GM21447 (cell line): ENCODE results near the gene PDGFA.

Experiments
- ATAC-seq: cut with Tn5 transposase; IDR thresholded peaks from one replicate; pipeline ENCODE4 v1.9.1; 2021; ENCODE audit not compliant: unreplicated experiment

Gene PDGFA

DNA sequence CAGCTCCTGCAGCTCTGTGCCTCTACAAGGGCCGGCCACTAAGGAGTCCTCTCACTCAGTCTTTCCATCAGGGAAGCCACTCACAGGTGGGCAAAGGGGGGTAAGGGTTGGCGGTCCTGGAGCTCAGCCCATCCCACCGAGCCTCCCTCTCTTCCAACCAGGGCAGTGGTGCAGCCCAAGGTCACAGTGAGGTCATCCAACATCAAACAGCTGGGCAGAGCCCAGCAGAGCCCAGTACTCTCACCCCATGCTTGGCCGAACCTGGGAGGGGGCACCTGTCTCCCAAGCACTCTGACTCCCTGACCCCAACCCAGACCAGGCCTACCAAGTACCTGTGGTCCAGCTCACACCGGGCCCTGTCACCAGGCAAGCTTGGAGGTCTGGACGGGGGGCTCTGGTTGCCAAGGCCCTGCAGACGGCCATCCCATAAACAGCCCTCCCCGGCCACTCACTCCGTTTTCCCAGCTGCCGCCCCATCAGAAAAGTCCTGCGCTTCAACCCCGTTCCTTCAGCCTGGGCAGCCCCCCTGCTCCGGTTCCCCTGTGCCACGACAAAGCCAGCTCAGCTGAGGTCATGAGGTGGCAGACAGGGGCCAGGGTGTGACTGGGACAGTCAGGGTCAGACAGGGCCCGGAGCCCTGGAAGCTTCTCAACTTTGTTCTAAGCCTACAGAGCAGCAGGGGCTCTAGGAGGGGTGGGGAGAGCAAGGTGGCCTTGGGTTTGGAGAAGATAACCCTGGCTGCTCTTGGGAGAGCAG, 27.5 kb downstream of the PDGFA start:
- no peak for ATAC-seq

DNA sequence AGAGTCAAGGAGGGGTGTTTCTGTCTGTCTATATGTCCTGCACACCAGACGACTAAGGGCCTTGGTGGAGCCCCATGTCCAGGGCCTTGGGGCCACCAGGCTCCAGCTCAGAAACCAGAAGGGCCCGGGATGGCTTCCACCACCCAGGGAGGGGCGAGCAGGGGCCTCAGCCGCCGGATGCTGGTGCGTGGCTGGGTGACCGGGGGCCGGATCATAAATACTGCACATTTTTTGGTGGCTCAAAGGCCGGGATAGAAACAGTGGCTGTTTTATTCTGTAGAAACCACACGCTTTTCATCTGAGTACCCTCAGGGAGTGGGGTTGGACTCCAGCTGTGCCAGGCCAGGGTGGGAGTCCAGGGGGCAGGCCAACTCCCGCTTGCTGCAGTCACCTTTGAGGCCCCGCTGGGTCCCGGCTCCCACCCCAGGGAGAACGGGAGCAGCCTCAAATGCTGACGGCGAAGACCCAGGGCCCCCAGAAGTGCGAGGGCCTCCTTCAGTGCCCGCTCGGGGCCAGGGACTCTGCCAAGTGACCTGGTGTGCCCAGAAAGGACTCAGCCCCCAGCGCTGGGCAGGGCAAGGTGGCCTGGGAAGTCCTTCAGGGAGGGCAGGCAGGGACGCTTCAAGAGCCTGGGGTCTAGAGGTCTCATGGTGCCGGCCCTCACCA, 28.2 kb downstream of the PDGFA start:
- no peak for ATAC-seq

DNA sequence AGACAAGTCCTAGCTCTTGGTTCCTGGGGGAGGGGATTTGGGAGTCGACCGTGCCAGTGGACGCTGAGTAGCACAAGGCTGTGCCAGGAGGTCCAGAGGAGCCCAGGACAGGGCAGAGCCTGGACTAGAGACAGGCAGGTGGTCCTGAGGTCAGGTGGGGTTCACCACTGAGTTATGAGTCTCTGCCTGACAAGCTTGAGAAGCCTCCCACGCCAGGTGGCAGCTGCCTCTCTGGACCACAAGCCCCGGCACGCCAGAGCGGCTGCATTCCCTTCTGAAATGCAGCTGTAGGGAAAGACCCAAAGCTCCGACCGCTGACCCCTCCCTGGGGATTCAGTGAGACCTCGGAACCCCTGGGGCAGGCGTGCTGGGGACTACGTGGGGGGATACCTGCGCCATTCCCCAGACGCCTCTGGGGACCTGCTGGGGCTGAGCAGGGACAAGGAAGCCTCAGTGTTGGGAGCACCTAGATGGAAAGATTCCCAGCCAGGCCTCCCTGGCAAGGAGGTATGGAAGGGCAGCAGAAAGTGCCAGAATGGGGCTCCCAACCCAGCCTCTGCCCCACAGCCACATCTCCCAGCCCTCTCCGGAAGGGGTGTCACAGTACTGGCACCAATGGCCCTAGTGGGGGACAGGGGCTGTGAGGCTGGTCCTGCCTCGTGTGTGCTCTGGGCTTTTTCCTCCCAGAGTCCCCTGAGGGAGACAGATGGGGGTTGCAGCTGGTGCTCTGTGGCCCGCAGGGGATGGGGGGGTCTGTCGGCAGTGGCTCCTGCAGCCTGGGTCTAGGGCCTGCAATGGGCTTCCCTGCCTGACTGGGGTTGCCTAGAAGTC, 29.0 kb downstream of the PDGFA start:
- ATAC-seq = no peak

DNA sequence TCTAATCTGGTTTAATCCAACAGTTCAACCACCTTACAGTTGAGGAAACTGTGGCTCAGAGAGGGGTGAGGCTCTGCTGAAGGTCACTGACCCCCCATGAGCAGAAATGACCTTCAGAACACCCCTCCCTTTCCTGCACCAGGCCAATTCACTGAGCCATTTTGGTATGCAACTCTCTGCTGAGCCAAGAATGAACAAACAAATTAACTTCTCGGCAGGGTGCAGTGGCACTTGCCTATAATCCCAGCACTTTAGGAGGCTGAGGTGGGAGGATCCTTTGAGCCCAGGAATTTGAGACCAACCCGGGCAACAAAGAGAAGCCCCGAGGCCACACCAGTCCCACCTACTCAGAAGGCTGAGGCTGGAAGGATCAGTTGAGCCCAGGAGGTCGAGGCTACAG, 29.8 kb downstream of the PDGFA start:
- ATAC-seq = no peak

DNA sequence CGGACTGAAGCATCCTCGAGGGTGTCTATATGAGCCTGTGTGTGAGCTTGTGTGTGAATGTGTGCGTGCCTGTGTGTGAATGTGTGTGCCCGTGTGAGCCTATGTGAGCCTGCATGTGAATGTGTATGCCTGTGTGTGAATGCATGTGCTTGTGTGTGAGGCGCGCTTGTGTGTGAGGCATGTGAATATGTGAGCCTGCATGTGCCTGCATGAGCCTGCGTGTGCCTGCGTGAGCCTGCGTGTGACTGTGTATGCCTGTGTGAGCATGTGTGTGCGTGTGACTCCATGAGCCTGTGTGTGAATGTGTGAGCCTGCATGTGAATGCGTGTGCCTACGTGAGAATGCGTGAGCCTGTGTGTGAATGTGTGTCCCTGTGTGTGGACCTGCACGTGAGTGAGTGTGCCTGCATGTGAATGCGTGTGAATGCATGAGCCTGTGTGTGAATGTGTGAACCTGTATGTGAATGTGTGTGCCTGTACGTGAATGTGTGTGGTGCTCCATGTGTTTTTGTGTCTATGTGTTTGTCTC, 33.4 kb downstream of the PDGFA start:
- ATAC-seq = no peak

DNA sequence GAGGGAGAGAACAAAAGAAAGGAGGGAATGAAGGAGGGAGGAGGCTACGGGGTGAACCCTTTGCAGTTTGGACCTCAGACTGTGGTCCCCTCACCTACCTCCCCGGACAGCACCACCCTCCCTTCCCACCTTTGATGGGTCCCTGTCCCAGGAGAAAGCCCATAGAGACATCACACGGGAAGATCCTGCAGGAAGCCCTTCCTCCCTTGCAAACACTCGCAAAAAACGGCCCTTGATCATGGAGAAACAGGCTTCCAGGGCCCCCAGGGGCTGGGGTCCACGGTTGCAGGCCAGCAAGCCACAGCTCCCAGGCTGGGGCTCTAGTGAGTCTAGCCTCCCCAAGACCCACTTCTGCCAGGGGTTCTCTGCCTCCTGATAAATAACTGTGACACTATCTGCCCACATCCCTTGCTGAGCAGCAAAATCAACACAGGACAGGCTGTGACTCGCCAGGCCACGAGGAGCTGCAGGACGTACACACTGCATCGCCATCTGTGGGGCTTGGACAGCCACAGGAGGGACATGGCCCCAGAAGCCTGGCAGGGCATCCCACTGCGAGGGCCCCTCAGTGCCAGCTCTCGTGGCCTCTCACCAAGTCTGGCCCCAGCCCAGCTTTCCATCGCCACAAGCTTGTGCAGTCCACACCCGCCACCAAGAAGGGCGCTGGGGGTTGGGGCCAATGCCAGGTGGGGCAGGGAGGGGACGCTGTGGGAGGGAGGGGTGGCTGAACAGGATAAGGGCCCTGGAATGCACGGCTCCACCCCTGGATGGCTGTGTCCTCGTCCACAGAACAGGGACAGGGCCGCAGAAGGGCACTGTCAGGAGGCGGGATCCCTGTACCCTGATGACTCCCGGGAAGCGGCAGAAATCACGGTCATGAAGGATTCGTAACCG, 34.2 kb downstream of the PDGFA start:
- ATAC-seq = no peak

DNA sequence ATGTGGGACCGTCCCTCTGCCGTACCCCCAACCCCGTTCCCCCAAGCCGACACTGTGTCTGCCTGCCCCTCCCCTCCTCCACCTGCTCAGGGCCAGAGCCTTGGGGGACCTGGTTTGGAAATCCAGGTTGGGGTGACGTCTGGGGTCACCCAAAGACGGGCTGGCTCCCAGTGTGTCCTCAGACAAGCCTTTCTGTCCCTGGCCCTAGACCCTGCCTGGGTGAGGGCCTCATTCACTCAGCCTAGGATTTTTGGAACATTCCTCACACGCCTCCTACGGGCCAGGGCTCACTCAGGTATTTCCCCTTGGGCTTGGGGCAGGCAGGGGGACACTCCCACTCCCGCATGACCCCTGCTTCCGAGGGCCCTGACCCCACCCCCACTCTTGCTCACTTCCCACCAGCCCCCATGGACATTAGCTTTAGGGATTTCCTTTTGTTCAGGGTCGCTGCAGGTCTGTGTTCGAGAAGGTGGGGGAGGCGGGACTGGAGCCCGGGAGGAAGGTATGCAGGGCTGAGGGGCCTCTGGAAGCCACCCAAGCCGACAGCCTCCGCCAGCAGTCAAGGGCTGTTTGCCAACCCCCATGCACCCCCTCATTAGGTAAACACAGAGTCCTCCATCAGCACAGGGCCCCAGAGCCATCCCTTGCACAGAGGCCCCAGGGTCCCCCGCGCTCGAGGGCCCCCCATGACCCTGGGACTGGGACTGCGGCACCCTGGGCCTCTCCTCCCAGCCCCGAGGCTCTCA, 35.1 kb downstream of the PDGFA start:
- no peak for ATAC-seq

DNA sequence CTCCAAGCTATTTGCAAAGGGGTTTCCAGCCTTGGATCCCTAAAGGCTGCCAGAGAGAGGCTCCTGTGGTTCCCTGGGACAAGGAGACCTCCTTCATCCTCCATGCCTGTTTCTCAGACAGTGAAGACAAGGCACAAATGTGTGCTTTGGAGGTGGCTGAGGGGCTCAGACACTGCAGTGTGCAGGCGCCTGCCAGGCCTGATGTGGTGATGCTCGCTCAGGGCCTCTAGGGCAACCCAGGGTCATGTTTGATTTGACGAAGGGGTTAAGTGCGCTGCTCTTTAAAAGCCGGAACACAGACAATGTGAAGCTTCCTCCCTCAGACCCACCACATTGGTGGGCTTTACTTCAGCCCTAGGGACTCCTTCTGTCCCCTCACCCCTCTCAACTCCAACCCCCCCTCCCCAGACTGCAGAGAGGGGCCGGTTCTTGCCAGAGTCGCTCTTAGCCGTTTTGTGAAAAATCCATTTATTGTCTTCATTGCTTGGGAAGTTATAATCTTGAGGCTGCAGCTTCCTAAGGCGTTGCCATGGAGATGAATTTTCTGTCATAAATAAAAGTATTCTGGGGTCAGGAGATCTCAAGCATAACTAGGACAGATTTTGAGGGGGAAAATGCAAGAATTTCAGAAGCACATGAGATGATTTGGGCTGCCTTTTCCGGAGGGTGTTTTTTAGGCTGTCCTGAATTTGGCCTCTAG, 35.8 kb downstream of the PDGFA start:
- no peak for ATAC-seq

DNA sequence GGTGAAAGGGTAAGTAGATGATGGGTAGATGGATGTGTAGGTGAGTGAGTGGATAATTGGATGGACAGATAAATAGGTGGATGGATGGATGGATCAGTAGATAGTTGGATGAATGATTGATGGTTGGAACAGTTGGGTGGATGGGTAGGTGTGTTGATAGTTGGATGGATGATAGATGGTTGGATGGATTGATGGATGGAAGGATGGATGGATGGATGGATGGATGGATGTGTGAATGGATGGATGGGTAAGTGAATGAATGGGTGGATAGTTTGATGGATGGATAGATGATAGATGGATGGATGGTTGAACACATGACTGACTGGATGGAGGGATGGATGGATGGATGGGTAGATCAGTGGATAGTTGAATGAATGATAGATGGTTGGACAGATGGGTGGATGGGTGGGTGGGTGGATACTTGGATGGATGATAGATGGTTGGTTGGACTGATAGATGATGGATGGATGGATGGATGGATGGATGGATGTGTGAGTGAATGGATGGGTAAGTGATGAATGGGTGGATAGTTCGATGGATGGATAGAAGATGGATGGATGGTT, 37.0 kb downstream of the PDGFA start:
- ATAC-seq = no peak

DNA sequence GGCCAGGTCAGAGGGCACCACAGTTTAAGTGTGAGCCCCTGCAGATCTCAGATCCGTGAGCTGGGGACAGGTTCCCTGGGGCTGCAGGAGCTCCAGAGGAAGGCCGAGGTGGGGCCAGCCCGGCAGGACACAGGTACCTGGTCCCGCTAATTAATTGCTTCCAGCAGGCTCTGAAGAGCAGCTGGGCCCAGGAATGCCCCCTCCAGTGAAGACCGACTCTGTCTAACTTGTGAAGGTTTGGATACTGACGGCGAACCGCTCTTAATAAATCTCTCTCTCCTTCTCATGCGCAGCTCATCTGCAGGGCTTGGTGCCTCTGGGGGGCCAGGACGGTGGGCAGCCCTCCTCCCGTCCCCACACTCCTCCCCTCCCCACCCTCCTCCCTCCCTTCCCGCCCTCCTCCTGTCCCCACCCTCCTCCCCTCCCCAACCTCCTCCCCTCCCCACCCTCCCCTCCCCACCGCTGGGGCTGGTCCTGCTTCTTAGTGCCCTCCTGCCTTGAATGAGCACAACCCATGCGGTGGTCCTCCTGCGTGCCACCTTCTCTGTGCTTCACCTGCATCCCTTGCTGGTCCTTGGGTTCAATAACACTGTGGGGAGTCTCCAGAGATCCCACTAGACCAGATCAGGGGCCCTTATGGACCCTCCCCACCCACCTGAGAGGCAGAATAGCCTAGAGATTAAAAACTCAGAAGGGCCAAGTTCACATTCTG, 38.3 kb downstream of the PDGFA start:
- no peak for ATAC-seq

DNA sequence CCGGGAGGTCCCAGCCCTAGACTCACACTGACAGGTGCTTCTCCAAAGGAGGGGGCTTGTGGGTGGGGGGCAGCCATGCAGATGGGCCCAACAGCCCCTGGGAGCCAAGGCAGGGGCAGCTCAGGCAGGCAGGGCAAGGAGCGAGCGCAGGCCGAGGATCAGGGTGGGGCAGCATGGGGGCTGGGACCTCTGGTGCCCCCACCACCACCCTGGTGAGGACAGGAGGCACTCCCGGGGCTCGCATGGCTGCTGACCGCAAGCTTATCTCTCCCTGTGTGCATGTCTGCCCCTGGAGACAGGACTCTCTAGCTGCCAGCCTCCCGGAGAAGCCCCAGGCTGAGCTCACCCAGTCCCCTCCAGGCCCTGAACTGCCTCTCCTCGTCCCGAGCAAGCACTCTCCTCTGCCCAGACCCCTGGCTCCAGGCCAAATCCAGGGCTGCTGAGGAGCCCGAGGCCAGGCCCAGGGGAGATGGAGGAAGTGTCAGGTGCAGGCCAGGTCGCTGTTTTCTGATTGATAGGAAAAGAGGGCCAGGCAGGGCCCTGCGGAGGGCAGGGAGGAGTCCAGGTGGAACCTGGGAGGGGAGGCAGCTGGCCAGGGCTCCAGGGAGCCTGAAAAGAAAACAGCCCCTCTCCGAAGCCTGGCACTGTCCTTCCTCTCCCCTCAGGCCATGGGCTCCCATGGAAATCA, 39.0 kb downstream of the PDGFA start:
- no peak for ATAC-seq

DNA sequence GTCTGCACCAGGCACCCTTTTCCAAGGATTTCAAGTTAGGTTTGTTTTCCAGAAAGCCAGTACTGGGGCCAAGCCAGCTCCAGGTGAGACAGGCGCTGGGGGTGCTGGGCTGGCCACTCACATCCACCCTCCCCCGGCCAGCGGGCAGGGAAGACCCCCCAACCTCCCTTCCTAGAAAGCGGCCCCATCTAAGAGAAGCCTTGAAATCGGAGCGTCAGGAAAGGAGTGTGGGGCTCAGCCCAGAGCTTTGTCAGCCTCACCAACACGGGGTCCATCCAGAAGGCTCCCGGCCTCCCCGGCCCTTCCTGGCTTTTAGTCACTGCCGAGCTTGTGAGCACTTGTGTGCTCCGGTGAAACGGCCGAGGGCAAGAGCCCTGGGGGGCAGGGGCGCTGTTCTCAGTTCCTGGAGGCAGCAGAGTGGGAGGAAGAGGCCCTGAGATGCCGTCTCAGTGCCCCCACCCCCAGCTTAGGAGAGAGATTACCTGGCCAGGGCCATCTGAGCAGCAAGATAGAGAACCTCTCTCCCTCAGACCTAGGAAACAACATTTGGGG, 39.6 kb downstream of the PDGFA start:
- no peak for ATAC-seq

DNA sequence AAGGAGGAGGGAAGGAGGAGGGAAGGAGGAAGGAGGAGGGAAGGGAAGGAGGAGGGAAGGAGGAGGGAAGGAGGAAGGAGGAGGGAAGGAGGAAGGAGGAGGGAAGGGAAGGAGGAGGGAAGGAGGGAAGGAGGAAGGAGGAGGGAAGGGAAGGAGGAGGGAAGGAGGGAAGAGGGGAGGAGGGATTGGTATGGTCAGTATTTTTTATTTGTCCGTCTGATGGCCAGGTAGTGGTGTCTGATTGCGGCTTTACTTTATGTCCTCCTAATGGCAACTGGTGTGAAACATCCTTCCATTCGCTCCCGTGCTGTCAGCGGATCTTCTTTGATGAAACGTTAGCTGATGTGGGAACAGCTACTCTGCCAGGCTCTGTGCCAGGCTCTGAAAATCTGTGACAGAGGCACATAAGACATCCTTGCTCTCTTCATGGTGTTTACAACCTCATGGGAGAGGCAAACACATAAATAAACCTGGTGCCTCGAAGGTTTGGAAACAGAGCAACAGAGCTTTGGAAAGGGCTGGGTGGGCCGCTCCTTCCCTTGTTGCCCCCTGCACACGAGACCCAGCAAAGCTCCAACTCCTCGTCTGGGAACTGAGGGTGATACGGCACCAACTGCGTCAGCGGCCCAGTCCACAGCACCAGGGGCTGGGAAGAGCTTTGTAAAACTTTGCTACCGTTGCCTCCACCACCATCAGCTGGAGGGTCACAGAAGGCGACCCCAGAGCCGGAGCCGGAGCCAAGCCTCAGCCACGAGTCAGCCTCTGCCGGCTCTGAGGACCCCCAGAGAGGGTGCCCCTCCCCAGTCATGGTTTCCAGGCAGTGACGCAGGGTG, 40.3 kb downstream of the PDGFA start:
- no peak for ATAC-seq

DNA sequence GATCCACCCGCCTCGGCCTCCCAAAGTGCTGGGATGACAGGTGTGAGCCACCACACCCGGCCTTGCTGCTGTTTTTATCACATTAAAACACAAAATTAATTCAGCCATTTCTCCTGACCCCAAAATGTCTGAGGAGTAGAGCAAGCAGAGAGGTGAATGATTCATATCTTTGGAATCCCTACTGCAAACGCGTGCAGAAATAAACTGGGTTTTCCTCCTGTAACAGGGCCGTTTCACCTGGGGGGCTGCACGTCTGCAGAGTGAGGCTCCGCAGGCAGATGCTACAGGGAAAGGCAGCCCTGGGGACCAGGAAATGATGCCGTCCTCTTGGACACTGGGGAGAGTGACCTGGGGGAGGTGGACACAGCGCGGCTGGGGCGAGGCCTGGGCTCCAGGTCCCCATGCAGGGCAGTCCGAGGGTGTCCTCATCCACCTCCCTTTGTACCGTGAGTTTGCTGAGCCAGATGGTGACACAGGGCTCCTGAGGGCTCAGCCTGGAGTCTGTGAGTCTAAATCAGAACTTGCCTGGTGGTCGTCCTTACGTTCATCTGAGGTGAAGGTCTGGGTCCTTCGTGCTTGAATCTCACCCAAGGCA, 41.9 kb downstream of the PDGFA start:
- ATAC-seq = no peak

DNA sequence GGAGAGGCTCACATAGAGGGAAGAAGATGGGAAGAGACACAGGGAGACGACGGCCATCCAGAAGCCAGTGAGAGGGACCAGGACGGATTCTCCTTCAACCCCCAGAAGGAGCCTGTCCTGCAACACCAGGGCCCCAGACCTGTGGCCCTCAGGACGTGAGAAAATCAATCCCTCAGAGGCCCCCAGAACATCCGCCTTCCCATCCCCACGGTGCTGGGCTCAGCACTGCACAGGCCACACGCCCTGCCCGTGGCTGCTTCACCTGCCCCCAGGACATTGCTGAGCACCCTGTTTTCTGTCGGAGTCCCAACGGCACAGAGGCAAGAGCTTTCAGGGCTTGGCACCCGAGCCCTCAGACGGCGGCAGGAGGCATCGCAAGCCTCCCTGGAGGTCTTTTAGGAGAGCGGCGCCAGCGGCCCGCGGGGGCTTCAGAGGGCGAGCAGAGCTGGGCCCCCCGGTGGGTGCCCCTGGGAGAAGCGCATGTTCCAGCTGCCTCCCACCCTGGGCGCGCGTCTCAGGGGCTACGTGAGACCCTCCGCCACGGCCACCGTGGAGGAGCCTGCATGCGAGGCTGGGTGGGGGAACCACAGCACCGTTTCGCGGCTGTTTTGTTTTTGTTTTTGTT, 42.8 kb downstream of the PDGFA start:
- no peak for ATAC-seq

DNA sequence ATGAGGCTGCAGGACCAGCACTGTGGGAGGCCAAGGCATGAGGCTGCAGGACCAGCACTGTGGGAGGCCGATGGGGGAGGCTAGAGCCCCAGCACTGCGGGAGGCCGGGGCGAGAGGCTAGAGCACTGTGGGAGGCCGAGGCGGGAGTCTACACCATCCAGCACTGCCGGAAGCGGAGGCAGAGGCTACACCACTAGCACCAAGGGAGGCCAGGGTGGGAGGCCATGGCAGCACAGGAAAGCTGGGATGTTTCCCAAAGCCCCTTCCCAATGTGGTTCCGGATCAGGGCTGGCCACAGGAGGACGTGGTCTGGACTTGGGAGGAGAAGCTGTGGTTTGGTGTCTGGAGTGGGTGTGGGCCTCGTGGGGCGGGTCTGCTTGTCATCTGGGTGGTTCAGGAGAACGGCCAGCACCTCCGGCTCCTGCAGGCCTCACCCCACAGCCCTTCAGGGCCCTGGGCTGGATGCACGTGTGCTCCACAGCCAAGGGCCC, 43.6 kb downstream of the PDGFA start:
- ATAC-seq = no peak
